ENCODE data around the gene PSMG3.
A peak's percentile ranks its signal among the peaks of the same experiment; 100 is the strongest.

PSMG3 gene

DNA sequence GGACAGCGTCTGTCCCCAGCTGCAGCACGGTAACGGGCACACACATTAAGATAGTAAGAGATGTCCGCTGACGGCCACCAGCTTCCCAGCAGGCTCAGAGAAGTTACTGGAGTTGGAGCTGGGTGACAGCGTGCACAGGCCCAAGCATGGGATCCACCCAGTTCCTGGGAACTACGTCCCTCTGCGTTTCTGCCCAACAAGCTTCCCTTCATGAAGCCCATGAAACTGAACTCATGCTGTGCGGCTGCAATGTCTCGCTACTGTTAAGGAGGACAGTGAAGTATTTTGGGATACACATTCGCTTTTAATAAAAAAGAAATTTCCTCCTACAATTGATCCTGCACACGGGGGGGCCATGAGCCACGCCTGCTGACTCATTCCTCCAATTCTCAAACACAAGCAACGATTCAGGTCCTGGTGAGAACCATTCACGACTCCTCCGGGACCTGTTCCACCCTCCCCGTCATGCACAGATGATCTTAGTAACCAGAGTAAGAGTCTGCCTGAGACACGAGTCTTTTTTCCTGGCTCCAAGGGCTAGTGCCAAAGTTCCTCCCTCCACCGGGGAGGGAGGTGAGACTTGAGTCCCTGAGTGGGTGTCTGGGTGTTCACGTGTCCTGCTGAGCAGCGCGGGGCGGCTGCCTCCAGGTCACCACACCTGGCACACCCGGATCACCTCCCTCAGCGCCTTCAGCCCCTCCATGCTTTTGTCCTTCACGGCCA, 2.6 kb downstream of the PSMG3 start:
- peaks cover 42% of the 10 kb centered on the region for H3K36me3 ChIP-seq (ENCODE audit: insufficient read depth, insufficient read length, low read length)
- H3K4me3 ChIP-seq (ENCODE audit: insufficient read length, low read depth), result no peak overlapping the region
- H3K27me3 ChIP-seq (ENCODE audit: insufficient read depth, insufficient read length), result no peaks in the 10 kb centered on the region
- no peaks in the 10 kb centered on the region for H3K9me3 ChIP-seq (ENCODE audit: insufficient read depth, low read length)
- TF ChIP-seq SUZ12 (IDR thresholded peaks at IDR 0.05; ENCODE audit: extremely low read depth, insufficient read depth, insufficient read length), result no peak
- TF ChIP-seq ZNF274 (IDR thresholded peaks at IDR 0.05; ENCODE audit: low read depth, low read length), result no peak
- TF ChIP-seq YY1 (IDR thresholded peaks at IDR 0.05; ENCODE audit: insufficient read depth, insufficient read length), result no peak
- peak overlapping the region; percentile 33 for H3K9ac ChIP-seq (ENCODE audit: insufficient read length, low read depth)
- H3K4me1 ChIP-seq (ENCODE audit: insufficient read depth, insufficient read length), result peaks cover 21% of the 10 kb centered on the region
- DNase-seq (ENCODE audit: low read depth, low spot score), result peak; percentile 39

DNA sequence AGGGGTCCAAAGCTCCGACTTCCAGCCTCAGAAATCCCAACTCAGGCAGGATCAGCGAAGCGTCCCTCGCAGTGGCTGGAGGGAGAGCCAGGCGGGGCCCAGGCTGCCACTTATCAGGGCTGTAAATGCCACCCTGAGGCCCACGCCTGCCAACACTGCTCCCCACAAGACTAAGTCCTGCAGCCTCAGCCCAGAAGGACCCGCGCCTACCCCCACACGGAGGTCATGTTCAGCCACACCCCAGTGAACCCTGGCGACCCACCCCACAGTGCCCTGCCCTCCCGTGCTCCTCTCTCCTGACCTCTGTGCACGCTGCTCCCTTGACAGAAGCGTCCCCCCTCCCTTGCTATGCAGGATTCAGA, 3.2 kb downstream of the PSMG3 start:
- peaks cover 39% of the 10 kb centered on the region for H3K36me3 ChIP-seq (ENCODE audit: insufficient read depth, insufficient read length, low read length)
- H3K9me3 ChIP-seq (ENCODE audit: insufficient read depth, low read length), result no peaks in the 10 kb centered on the region
- H3K4me1 ChIP-seq (ENCODE audit: insufficient read depth, insufficient read length), result peaks cover 24% of the 10 kb centered on the region
- H3K4me3 ChIP-seq (ENCODE audit: insufficient read length, low read depth), result no peak overlapping the region
- no peak for TF ChIP-seq SUZ12 (IDR thresholded peaks at IDR 0.05; ENCODE audit: extremely low read depth, insufficient read depth, insufficient read length)
- no peak for TF ChIP-seq YY1 (IDR thresholded peaks at IDR 0.05; ENCODE audit: insufficient read depth, insufficient read length)
- no peak for TF ChIP-seq ZNF274 (IDR thresholded peaks at IDR 0.05; ENCODE audit: low read depth, low read length)
- H3K27me3 ChIP-seq (ENCODE audit: insufficient read depth, insufficient read length), result no peaks in the 10 kb centered on the region
- peak overlapping the region; percentile 33 for H3K9ac ChIP-seq (ENCODE audit: insufficient read length, low read depth)
- no peak for DNase-seq (ENCODE audit: low read depth, low spot score)

DNA sequence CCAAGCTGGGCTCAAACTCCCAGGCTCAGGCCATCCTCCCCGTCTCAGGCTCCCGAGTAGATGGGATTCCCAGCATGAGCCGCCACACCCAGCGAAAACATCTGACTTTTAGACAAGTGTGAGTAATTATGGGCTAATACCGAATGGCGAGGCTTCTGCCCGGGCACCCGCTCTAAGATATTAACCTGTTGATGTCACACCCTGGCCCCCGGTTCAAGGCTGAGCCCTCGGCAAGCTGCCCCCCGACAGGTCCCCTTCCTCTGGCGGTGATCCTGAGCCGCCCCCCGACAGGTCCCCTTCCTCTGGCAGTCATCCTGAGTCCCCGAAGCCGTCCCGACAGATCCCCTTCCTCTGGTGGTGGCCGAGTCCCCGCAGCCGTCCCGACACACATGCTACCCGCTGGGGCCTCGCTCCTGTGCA, 5.2 kb downstream of the PSMG3 start:
- TF ChIP-seq SUZ12 (IDR thresholded peaks at IDR 0.05; ENCODE audit: extremely low read depth, insufficient read depth, insufficient read length) (no peak), YY1 (IDR thresholded peaks at IDR 0.05; ENCODE audit: insufficient read depth, insufficient read length) (no peak), ZNF274 (IDR thresholded peaks at IDR 0.05; ENCODE audit: low read depth, low read length) (no peak)
- Histone ChIP-seq H3K4me1 (ENCODE audit: insufficient read depth, insufficient read length) (peaks cover 30% of the 10 kb centered on the region), H3K4me3 (ENCODE audit: insufficient read length, low read depth) (no peak overlapping the region), H3K9me3 (ENCODE audit: insufficient read depth, low read length) (no peaks in the 10 kb centered on the region), H3K9ac (ENCODE audit: insufficient read length, low read depth) (no peak overlapping the region), H3K27me3 (ENCODE audit: insufficient read depth, insufficient read length) (no peaks in the 10 kb centered on the region), H3K36me3 (ENCODE audit: insufficient read depth, insufficient read length, low read length) (peaks cover 39% of the 10 kb centered on the region)
- DNase-seq (ENCODE audit: low read depth, low spot score), result no peak

DNA sequence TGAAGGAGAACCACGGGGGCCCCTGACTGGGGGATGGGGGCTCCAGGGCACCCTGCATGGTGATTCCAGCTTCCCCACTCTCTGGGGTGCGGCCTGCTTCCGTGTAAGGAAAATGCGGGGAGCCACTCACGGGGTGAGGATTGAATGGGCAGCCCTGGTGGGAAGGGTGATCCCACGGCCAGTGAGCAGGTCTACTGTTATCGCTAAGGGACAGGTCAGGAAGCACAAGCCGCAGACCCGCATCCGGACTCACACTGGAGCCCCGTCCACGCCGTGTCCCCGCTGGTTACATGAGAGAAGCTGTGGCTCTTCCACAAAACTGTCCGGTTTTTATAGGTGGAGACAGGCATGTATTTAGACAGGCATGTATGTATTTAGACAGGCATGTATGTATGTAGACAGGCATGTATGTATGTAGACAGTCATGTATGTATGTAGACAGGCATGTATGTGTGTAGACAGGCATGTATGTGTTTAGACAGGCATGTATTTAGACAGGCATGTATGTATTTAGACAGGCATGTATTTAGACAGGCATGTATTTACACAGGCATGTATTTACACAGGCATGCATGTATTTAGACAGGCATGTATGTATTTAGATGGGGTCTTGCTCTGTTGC, 5.7 kb downstream of the PSMG3 start:
- Histone ChIP-seq H3K4me1 (ENCODE audit: insufficient read depth, insufficient read length) (peaks cover 34% of the 10 kb centered on the region), H3K9me3 (ENCODE audit: insufficient read depth, low read length) (no peaks in the 10 kb centered on the region), H3K27me3 (ENCODE audit: insufficient read depth, insufficient read length) (no peaks in the 10 kb centered on the region), H3K4me3 (ENCODE audit: insufficient read length, low read depth) (no peak overlapping the region), H3K9ac (ENCODE audit: insufficient read length, low read depth) (no peak overlapping the region), H3K36me3 (ENCODE audit: insufficient read depth, insufficient read length, low read length) (peaks cover 39% of the 10 kb centered on the region)
- no peak for DNase-seq (ENCODE audit: low read depth, low spot score)
- TF ChIP-seq SUZ12 (IDR thresholded peaks at IDR 0.05; ENCODE audit: extremely low read depth, insufficient read depth, insufficient read length) (no peak), ZNF274 (IDR thresholded peaks at IDR 0.05; ENCODE audit: low read depth, low read length) (no peak), YY1 (IDR thresholded peaks at IDR 0.05; ENCODE audit: insufficient read depth, insufficient read length) (no peak)

DNA sequence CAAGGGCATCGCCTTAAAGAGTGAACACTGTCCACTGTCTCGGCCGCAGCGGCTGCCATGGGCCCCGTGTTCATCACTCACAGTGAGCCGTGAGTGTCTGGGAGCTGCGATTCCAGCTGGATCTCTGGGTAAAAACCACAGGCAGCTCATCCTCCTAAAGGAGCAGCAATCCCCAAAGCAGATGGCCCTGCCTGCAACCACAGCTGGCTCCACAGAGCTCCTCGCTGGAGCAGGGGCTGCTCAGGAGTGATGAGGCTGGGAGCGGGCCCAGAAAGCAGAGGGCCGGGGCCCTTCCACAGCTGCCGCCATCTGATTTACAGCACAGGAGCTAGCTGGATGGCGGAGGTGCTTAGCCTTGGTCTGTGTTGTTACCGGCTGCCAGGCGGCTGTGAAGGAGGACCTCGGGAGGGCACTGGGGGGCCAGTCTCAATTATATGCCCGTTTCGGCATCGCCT, 7.2 kb downstream of the PSMG3 start:
- Histone ChIP-seq H3K4me1 (ENCODE audit: insufficient read depth, insufficient read length) (peaks cover 37% of the 10 kb centered on the region), H3K4me3 (ENCODE audit: insufficient read length, low read depth) (no peak overlapping the region), H3K27me3 (ENCODE audit: insufficient read depth, insufficient read length) (no peaks in the 10 kb centered on the region), H3K36me3 (ENCODE audit: insufficient read depth, insufficient read length, low read length) (peaks cover 33% of the 10 kb centered on the region), H3K9me3 (ENCODE audit: insufficient read depth, low read length) (no peaks in the 10 kb centered on the region), H3K9ac (ENCODE audit: insufficient read length, low read depth) (peak overlapping the region; percentile 26)
- TF ChIP-seq YY1 (IDR thresholded peaks at IDR 0.05; ENCODE audit: insufficient read depth, insufficient read length) (no peak), SUZ12 (IDR thresholded peaks at IDR 0.05; ENCODE audit: extremely low read depth, insufficient read depth, insufficient read length) (no peak), ZNF274 (IDR thresholded peaks at IDR 0.05; ENCODE audit: low read depth, low read length) (no peak)
- DNase-seq (ENCODE audit: low read depth, low spot score), result no peak

DNA sequence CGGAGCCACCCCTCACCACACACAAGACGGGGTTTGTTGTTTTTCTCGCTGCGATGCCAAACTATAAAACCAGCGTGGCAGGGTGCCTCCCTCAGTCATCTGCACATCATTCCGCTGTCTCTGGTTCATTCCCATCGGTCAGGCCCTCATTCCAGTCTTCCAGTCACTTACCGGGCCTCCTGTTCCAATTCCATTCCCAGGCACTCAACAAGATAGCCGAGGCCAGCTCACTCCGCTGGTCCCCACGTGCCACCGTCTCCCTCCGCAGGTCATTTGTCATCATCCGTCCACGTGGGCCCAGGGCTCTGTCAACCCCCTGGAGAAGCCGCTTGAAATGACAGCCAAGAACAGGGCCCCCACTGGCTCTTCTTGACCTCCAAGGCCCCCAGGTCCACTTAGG, 7.7 kb downstream of the PSMG3 start:
- DNase-seq (ENCODE audit: low read depth, low spot score), result no peak
- TF ChIP-seq ZNF274 (IDR thresholded peaks at IDR 0.05; ENCODE audit: low read depth, low read length), result no peak
- TF ChIP-seq YY1 (IDR thresholded peaks at IDR 0.05; ENCODE audit: insufficient read depth, insufficient read length), result no peak
- no peak for TF ChIP-seq SUZ12 (IDR thresholded peaks at IDR 0.05; ENCODE audit: extremely low read depth, insufficient read depth, insufficient read length)
- Histone ChIP-seq H3K9ac (ENCODE audit: insufficient read length, low read depth) (peak overlapping the region; percentile 26), H3K4me1 (ENCODE audit: insufficient read depth, insufficient read length) (peaks cover 33% of the 10 kb centered on the region), H3K27me3 (ENCODE audit: insufficient read depth, insufficient read length) (no peaks in the 10 kb centered on the region), H3K4me3 (ENCODE audit: insufficient read length, low read depth) (no peak overlapping the region), H3K9me3 (ENCODE audit: insufficient read depth, low read length) (no peaks in the 10 kb centered on the region), H3K36me3 (ENCODE audit: insufficient read depth, insufficient read length, low read length) (peaks cover 28% of the 10 kb centered on the region)

Data from NT2/D1 (cell line).